ENCODE results near the gene HOXB4.
A peak's percentile ranks its signal among the peaks of the same experiment; 100 is the strongest.

The HOXB4 gene

DNA sequence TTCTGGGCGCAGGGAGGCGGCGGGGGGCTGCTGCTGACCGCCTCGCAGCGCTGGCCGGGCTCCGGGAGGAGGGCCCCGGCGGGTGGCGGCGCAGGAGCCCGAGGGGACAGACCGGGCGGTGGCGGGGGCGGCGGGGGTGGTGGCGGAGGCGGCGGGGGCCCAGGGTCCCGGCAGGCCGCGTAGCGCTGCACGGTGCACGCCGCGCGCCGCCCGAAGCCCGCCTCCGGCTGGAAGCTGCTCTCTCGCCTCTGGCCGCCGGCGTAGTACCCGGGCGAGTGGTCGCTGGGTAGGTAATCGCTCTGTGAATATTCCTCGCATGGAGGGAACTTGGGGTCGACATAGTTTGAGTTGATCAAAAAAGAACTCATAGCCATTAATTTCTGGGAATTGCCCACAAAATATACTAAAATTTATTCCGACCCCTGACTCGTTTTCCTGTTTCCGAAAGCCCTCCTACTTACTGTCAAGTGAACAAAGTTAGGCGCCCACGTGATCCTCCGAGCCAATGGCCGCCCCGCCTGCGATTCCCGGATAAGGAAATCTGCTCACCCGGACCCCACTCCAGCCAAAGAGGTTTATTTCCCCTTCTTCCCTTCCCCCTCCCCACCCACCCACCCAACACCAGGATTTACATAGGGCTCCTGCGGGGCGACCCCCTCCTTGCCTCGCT, at the start of gene HOXB4:
HOXB4 (minus strand) TSS at position 405 of the 670 bp plus-strand sequence; CDS start at position 374, 31 bp downstream.
- FAIRE-seq, result peak; percentile 66

- no peak for FAIRE-seq
Observed at GRCh38 chr17:48627118-48627597, 49.0 kb upstream of the HOXB4 start.

DNA sequence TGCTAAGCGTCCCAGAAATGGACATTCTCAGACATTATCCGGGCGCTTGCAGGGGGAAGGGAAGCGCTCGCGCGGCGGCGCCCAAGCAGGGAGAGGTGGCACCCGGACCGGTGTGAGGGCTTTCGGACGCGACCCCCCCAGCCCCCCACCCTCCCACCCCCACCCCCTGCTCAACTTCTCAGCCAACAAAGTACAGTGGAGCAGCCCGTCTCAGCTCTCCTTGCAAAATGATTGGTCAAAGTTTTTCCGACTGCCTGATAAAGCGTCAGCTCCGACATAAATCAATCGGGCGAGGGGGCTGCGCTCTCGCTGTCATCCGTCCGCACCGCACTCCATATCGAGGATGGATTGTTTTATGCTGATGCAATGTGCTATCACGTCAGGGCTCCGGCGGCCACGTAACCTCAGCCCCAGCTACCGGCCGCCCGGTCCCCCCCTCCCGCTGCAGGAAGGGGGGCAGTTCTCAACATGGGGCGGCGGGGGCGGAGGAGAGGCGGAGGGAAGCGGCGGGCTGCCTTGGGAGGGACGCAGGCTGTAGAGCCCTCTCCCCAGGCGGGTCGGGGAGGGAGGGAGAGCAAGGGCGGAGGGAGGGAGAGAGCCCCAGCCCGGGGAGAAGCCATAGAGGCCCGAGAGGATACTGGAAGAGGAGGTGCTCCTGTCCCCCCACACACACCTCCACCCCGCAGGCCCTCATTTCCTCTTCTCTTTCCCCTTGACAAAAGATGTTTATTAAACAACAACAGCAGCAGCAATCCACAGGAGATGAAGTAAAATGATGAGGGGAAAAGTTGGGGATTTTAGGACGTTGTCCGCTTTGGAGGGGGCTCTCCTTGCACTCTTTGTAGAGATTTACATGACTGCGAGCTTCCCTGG, 48.3 kb upstream of the HOXB4 start, which contains the start of gene HOXB9:
HOXB9 (minus strand) TSS at position 114 of the 873 bp plus-strand sequence; CDS start at position 25, 89 bp downstream.
- FAIRE-seq, result no peak

- no peak for FAIRE-seq
Observed at GRCh38 chr17:48625495-48626244, 47.5 kb upstream of the HOXB4 start.

- FAIRE-seq, result no peak
Observed at GRCh38 chr17:48624544-48625494, 46.7 kb upstream of the HOXB4 start.

DNA sequence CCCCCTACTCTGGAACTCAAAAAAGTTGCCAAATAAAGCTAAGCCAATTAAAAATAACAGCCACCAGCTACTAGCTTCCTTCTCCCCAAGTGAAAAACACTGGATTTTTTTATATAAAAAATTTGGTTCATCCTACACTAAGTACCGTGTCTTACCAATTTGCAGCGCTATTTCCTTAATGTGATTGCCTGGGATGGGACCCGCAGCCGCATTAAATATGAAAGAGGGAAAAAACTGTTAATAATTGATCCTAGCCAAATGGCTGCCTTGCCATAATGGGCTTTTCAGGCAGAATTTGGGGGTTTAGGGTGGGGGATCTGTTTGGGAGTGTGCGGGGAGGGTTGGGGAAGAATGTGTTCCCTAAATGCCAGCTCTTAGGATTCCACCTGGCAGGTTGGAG, 46.0 kb upstream of the HOXB4 start:
- no peak for FAIRE-seq

DNA sequence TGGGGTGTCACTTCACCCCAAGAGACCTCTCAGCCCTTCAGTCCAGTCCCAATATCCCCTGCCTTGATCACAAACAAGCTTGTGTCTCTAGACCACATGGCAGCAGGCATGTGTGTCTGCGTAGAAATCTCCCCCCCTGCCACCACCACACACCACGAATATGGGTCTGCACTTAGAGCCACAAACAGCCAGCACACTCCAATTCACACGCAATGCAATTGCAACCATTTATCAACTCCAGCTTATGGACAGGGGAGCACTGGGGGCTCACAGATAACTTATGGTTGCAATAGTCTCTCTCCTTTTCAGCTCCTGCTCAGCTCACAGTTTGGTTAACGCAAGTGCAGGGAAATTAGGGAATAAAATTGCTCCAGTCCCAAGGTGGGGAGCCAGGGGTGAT, 45.4 kb upstream of the HOXB4 start:
- FAIRE-seq, result no peak

GRCh38 chr17:48622857-48623256, 44.7 kb upstream of the HOXB4 start:
- FAIRE-seq, result no peak

- FAIRE-seq, result no peak
Observed at GRCh38 chr17:48621410-48622392, 43.6 kb upstream of the HOXB4 start.

GRCh38 chr17:48620461-48621139, 42.5 kb upstream of the HOXB4 start:
- no peak for FAIRE-seq

DNA sequence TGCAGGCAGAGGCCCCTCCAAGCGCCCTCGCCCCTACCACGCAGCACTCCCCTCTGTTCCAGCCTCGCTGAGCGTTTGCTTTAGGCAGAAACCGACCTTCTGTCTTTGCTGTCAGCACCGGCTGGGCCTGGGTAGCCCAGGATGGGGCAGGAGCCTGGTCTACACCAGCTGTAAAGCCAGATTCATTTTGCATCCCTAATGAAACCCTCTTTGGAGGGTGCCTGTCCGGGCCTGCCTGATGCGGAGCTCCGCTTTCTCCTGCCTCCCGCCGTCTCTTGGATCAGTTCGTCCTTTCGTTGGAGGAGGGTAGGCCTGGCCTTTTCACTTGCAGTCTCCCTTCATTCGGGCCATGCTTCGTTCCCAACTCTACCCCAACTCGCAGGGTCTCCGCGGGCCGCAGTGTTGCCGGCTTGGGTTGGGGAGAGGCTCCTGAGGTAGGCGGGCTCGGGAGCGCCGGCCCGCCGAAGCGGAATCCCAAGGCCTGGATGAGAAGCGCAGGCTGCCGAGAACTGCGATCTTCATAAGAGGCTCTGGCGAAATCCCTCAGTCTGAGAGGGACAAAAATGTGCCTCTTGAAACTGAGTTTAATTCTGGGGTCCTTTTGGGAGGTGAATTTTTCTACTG, 41.8 kb upstream of the HOXB4 start:
- no peak for FAIRE-seq

DNA sequence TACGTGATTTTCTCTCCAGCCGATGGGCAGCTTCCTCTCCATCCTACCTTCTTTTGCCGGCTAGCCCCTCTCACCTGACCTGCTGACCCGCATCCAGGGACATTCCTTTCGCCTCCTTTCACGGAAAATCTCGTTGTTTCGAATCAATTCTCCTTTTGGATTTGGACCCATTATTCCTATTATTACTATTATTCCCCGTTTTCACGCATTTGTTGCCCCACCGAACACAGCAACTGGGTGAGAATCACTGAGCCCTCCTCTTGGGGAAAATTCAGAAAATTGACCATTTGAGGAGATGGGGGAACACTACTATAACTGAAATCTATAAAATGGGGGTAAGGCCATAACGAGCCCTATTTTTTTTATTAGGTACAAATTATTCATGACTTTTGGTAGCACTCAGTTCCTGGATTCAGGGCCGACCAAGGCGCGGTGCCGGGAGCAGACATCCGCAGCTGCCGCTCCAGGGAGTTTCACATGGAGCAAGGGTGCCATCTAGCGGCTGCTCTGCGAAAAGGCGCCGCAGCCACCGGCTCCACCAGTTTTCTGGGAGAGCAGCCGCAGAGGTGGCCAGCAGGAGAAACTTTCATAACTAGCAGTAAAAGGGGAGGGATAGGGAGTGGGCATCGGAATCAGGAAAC, 40.2 kb upstream of the HOXB4 start:
- FAIRE-seq, result peak; percentile 82

DNA sequence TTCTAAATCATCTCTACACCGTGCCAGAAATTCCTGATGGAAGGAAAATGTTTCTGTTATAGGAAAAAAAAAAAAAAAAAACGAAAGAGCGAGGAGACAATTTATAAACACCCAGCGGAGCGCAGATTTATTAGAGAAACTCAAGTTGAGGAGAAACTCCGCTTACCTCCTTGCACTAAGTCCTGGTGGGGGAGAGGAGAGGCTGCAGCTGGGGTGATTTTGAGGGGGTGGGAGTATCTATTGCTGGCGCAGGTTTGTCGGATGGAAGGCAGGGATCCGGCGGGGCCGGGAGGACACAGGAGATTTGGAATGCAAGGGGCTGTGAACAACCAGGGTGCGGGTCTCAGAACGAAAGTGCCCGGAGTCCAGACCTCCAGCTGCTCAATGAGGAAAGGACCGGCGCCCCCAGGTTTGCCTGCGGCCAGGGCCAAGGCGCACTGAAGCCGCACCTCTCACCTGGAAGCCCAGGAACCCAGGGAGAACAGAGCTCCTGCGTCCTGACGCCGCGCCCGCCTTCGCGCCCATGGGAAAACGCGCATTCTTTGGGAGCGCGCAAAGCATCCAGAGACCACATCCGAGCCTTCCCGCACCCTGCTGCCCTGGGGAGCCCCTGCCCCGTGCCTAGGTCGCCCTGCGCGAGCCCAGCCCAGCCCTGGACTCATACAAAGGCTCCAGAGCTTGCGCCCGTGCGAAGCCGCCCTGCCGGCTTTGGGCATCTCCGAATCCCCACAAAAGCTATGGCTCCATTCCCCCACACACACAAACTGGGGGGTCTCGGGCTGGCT, 39.5 kb upstream of the HOXB4 start:
- no peak for FAIRE-seq

GRCh38 chr17:48616717-48617470, 38.7 kb upstream of the HOXB4 start:
- FAIRE-seq, result no peak

- no peak for FAIRE-seq
Observed at GRCh38 chr17:48615963-48616716, 38.0 kb upstream of the HOXB4 start.
